HG03066 (cell line): Measurements from ENCODE around the gene WDR93.
"Not testable (repeated sequence)": the region's sequence is repeated elsewhere in the genome, so short reads cannot be mapped to it uniquely, and the experiment has no call there.

Source experiments
- ATAC-seq: cut with Tn5 transposase; IDR thresholded peaks from one replicate; pipeline ENCODE4 v1.9.1; 2021; ENCODE audit warnings: low read depth; ENCODE audit not compliant: unreplicated experiment

The WDR93 gene

GRCh38 chr15:89766357-89767311, 76.0 kb downstream of the WDR93 start:
- ATAC-seq = no peak

DNA sequence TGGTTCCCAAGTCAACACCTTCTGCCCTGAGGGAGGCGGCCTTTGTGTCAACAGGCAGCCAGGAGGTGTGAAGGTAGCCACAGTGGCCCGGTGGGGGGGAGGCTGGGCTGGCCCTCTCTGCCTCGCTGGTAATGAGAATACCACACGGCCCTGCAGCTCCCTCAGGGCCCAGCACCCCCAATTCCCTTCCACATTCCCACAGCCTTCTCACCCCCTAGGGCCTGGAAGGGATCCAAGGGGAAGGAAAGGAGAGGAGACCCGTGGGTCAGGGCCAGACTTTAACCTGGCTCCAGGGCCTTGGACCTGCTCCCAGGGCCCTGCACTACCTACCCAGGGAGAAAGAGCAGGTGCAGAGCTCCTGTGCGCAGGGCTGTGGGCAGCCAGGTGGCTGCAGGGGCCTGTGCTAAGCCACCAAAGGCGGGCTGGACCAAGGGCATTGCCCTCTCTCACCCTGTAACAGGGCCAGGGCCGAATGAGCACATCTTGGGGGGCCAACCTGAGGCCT, 76.9 kb downstream of the WDR93 start:
- ATAC-seq = no peak

GRCh38 chr15:89768071-89768500, 77.5 kb downstream of the WDR93 start:
- no peak for ATAC-seq

GRCh38 chr15:89769366-89769765, 78.8 kb downstream of the WDR93 start:
- no peak for ATAC-seq

GRCh38 chr15:89770041-89770440, 79.4 kb downstream of the WDR93 start:
- ATAC-seq = no peak

- ATAC-seq = no peak
Observed at GRCh38 chr15:89772932-89773583, 82.4 kb downstream of the WDR93 start.

- ATAC-seq = no peak
Observed at GRCh38 chr15:89774492-89774891, 83.9 kb downstream of the WDR93 start.

GRCh38 chr15:89775815-89776214, 85.2 kb downstream of the WDR93 start:
- ATAC-seq = no peak

DNA sequence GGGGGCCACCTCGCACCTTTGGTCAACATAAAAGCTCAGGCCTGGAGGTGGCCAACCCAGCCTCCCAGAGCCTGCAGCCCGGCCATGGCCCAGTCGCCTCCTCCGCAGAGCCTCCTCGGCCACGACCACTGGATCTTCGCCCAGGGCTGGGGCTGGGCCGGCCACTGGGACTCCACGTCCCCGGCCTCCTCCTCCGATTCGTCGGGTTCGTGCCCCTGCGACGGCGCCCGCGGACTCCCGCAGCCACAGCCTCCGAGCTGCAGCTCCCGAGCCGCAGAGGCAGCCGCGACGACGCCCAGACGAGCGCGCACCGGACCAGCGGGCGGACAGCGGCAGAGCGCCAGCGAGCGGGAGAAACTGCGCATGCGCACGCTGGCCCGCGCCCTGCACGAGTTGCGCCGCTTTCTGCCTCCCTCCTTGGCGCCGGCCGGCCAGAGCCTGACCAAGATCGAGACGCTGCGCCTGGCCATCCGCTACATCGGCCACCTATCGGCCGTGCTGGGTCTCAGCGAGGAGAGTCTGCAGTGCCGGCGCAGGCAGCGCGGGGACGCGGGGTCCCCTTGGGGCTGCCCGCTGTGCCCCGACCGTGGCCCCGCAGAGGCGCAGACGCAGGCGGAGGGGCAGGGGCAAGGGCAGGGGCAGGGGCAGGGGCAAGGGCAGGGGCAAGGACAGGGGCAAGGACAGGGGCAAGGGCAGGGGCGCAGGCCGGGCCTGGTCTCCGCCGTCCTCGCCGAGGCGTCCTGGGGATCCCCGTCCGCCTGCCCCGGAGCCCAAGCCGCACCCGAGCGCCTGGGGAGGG, 85.9 kb downstream of the WDR93 start, which contains the start of gene MESP2:
Gene MESP2, plus strand, starts transcription at position 59 of the 799 bp plus-strand sequence. Its CDS starts 26 bp downstream, at position 85.
- peak; percentile 71 for ATAC-seq

DNA sequence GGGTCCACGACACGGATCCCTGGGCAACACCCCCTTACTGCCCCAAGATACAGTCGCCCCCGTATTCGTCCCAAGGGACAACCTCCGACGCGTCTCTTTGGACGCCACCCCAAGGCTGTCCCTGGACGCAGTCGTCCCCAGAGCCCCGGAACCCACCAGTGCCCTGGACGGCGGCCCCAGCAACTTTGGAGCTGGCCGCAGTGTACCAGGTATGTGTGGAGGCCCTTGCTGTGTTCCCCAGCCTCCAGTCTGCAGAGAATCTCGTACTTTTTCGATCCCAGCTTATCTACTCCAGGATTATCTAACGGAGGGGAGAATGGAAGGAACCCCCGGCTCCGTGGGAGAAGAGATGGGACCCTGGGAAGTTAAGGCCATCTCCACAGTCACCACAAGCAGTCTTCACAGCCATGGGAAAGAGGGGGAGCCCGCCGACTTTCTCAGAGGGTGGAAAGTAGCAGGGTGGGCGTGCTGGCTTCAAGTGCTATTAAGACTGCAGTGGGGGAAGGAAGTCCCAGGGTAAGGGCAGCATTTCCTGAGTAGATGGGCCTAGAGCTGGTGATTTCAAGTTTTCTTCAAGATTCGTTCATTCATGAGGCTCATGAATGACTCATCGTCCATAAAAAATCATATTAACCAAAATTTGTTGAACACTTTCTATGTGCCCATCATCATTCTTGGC, 86.6 kb downstream of the WDR93 start:
- ATAC-seq = no peak

GRCh38 chr15:89777782-89778380, 87.3 kb downstream of the WDR93 start:
- ATAC-seq = no peak

DNA sequence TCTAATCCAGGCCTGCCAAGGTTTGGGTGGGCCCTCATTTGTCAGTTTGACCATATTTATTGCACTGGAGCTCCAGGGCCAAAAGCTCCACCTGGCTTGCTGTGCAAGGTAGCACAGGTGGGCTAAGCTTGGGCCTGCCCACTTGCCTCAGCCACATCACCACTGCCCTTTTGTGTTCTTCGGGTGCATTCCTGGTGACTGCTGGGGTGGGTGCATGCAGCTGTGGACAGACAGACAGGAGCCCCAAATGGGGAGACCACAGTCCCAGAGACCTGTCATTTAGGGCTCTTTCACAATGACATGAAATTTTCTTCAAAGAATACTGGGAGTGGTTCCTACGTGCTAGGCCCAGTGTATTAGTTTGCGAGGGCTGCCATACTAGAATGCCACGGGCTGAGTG, 88.2 kb downstream of the WDR93 start:
- no peak for ATAC-seq

GRCh38 chr15:89780601-89781000, 90.0 kb downstream of the WDR93 start:
- ATAC-seq = no peak

GRCh38 chr15:89781055-89781454, 90.4 kb downstream of the WDR93 start:
- no peak for ATAC-seq

- ATAC-seq = no peak
Observed at GRCh38 chr15:89781891-89782618, 91.4 kb downstream of the WDR93 start.

DNA sequence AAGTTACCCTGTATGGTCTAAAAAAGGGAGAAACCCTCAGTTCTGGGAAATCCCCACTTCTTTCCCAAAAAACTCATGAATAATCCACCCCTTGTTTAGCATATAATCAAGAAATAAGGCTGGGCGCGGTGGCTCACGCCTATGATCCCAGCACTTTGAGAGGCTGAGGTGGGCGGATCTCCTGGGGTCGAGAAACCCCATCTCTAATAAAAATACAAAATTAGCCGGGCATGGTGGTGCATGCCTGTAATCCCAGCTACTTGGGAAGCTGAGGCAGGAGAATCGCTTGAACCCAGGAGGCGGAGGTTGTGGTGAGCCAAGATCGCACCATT, 92.0 kb downstream of the WDR93 start:
- not testable (repeated sequence) for ATAC-seq

- ATAC-seq = no peak
Observed at GRCh38 chr15:89783111-89783860, 92.7 kb downstream of the WDR93 start.

- no peak for ATAC-seq
Observed at GRCh38 chr15:89783861-89784685, 93.5 kb downstream of the WDR93 start.
